GM13976 (cell line): ENCODE measurements around the gene ME3.

ENCODE experiments used
- DNase-seq: peaks from one replicate; pipeline ENCODE4 v3.0.0; 2012; ENCODE audit warnings: low spot score
- in situ Hi-C: fragments of 300-500 bp; cut with MboI; formaldehyde crosslinking; loops from one replicate; pipeline ENCODE4 v1.12.0; 2022; ENCODE audit warnings: low sequenced_read_pairs, mixed read lengths, inconsistent platforms; ENCODE audit not compliant: unreplicated experiment
- TF ChIP-seq, protein P1 (sequence below): IDR thresholded peaks from 2 replicates; pipeline ENCODE4 v1.5.1; 2012; ENCODE audit warnings: borderline replicate concordance, mild to moderate bottlenecking; ENCODE audit not compliant: insufficient read depth; ENCODE audit errors: extremely low read depth, missing control alignments, control extremely low read depth

ME3 gene

GRCh38 chr11:86594746-86595145, 77.7 kb downstream of the ME3 start:
- TF ChIP-seq, protein P1, sequence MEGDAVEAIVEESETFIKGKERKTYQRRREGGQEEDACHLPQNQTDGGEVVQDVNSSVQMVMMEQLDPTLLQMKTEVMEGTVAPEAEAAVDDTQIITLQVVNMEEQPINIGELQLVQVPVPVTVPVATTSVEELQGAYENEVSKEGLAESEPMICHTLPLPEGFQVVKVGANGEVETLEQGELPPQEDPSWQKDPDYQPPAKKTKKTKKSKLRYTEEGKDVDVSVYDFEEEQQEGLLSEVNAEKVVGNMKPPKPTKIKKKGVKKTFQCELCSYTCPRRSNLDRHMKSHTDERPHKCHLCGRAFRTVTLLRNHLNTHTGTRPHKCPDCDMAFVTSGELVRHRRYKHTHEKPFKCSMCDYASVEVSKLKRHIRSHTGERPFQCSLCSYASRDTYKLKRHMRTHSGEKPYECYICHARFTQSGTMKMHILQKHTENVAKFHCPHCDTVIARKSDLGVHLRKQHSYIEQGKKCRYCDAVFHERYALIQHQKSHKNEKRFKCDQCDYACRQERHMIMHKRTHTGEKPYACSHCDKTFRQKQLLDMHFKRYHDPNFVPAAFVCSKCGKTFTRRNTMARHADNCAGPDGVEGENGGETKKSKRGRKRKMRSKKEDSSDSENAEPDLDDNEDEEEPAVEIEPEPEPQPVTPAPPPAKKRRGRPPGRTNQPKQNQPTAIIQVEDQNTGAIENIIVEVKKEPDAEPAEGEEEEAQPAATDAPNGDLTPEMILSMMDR = no peak
- DNase-seq = no peak
- in situ Hi-C loops = no loop called here

- no peak for DNase-seq
- in situ Hi-C loops = no loop called here
- TF ChIP-seq, protein P1 = no peak
Observed at GRCh38 chr11:86593833-86594232, 78.6 kb downstream of the ME3 start.

- in situ Hi-C loops = no loop called here
- DNase-seq = peak; percentile 61
- TF ChIP-seq, protein P1 = no peak
Observed at GRCh38 chr11:86592659-86593451, 79.6 kb downstream of the ME3 start.

GRCh38 chr11:86592047-86592591, 80.3 kb downstream of the ME3 start:
- no peak for DNase-seq
- TF ChIP-seq, protein P1 = no peak
- in situ Hi-C loops = no loop called here

GRCh38 chr11:86591631-86592030, 80.8 kb downstream of the ME3 start:
- in situ Hi-C loops = no loop called here

GRCh38 chr11:86589856-86590589, 82.4 kb downstream of the ME3 start:
- TF ChIP-seq, protein P1 = no peak
- DNase-seq = no peak
- in situ Hi-C loops = no loop called here

More at GRCh38 chr11:86591631-86592030, 80.8 kb downstream of the ME3 start:
- DNase-seq = no peak
- TF ChIP-seq, protein P1 = no peak
